H1 (cell line): ENCODE measurements around the gene OMP. TPM values are rescaled to one million over a fixed set of nuclear protein-coding genes. Genes with fewer than 3 reads are reported as not detected.

Experiments
- KDM5A ChIP-seq: fragments of 200-600 bp; IDR thresholded peaks from 2 replicates; pipeline ENCODE4 v1.7.1; 2012; ENCODE audit warnings: mild to moderate bottlenecking, low read length, inconsistent platforms, mixed read lengths
- TEAD4 ChIP-seq: IDR thresholded peaks from 2 replicates; pipeline ENCODE4 v1.6.1; 2012; ENCODE audit warnings: low read depth, low read length, inconsistent platforms, mixed read lengths
- polyA plus RNA-seq, 7 experiments: library from polyadenylated mRNA; depleted of rRNA in 3 of 7; stranded (reverse) in 5 of 7; unstranded in 2 of 7; fragments of >200 nt in 5 of 7; fragments of 200-250 nt in 2 of 7; gene quantifications; 1 replicate in 5 of 7; 2 replicates in 1 of 7; 4 replicates in 1 of 7; pipeline versions ENCODE4 v1.2.1 to v1.2.3, GENCODE V29; 2011 to 2013; ENCODE audit warnings: missing spikeins in 2 of 7, mixed read lengths in 2 of 7
- total RNA-seq: library from RNA; stranded (reverse); fragmentation: NEBNext Ultra II Directional; extraction: Animal tissue kit (Norgen Biotek cat#: 25700); gene quantifications from 2 replicates; pipeline ENCODE4 v1.2.1, GENCODE V29; 2021

The OMP gene
- total and polyA plus RNA-seq, 2 of the 8 experiments (the other 6 are each of a cell fraction or from before 2014, with no cell fraction given) = not detected

DNA sequence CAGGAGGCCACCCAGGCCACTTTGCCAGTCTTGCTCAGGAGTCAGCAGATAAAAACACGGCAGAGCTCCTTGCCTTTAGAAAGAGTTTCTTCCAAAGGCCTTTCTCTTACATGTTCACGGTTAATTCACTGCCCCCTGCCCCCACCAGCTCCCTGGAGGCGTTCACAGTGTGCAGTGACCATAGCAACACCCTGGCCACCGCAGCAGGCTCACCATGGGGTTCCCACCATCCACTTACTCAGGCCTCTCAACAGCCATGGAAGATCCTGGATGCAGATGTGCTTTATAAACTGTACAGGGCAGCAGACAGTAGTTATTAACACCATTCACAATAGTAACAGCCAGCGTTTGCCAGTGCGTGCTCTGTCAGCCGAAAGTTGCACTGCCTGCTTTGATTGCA lies 14.9 kb downstream of the OMP start (continued):
- no peak for TF ChIP-seq TEAD4
- TF ChIP-seq KDM5A = no peak
